NCI-H2029 treated with DMSO at 0.1 percent for 48 hours (cell line): ENCODE data around the gene IGSF23.
"Not testable (repeated sequence)": the region's sequence is repeated elsewhere in the genome, so short reads cannot be mapped to it uniquely, and the experiment has no call there.

ENCODE experiments used
- DNase-seq: peaks from one replicate; lab custom pipeline; 2025; lab: John Stamatoyannopoulos, UW

The IGSF23 gene

DNA sequence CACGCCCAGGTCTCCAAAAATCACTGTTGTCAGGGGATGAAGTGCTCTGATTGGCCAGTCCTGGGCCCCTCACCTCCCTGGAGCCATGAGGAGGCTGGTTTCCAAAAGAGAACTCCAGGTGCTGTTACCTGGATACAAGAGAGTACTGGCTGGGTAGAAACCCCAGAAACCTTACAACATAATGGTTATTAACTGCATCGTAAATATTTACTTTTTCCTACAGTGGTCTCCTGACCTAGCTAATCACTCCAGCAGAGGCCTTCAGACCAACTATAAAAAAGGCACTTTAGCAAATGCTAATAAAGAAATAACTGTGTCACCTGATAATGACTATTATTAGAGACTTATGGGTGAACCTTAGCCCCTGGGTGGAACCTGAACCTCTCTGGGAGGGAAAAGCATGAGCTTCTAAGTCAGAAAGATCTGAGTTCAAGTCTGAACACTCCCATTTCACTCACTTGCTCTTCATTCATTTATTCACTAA, 1.5 kb upstream of the IGSF23 start:
- DNase-seq = peak; percentile 11

DNA sequence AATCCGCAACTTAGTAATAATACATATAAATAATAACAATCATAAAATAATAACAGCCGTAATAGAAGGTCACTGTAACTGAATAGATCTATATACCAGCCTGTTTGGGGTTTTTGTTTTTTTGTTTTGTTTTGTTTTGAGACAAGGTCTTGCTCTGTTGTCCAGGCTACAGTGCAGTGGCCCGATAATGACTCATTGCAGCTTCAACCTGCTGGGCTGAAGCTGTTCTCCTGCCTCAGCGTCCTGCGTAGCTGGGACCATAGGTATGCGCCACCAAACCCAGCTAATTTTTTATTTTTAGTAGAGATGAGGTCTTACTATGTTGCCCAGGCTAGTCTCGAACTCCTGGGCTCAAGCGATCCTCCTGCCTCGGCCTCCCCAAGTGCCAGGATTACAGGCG, 950 bp downstream of the IGSF23 start:
- DNase-seq = no peak

DNA sequence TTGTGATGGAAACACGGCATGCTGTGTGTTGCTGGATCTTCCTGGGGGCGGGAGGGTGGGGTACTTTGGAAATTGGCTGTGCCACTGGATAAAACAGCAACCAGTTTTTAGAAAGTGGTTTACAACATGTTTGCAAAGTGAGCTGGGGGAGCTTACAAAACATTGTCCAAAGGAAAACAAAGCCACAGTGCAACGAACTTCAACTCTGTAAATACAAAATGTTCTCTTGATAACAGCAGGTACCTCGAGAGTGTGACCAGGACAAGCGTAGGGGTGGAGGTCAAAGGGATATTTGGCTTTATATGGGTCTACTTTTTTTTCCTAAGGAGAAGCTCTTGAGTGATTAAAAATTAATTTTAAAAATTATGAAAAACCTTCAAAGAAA, 2.5 kb downstream of the IGSF23 start:
- no peak for DNase-seq

DNA sequence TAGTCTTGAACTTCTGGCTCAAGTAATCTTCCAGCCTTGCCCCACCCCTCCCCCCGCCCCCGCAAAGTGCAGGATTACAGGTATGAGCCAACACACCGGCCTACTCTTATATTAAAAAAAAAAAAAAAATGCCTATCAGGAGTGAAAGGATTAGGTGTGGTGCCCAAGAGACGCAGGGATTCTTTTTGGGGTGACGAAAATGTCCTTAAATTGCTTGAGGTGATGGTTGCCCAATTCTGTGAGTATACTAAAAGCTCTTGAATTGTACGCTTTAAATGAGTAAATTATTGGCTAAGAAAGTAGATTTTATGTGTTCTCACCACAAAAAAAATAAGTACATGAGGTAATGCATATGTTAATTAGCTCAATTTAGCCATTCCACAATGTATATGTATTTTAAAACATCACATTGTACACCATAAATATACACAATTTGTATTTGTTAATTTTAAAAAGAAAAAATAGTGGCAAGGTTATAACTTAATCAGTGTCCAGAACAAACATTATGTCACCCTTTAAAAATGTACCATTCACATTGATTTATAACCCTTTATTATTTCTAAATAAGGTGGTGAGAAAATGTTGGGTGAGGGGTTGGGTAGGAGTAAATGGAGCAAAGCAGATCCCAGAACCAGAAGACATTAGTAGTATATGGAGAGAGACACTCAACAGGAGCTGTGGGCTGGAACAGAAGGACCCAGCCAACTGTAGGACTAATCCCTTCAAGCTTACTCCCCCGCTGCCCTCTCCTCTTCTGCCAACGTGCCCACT, 3.9 kb downstream of the IGSF23 start:
- no peak for DNase-seq

DNA sequence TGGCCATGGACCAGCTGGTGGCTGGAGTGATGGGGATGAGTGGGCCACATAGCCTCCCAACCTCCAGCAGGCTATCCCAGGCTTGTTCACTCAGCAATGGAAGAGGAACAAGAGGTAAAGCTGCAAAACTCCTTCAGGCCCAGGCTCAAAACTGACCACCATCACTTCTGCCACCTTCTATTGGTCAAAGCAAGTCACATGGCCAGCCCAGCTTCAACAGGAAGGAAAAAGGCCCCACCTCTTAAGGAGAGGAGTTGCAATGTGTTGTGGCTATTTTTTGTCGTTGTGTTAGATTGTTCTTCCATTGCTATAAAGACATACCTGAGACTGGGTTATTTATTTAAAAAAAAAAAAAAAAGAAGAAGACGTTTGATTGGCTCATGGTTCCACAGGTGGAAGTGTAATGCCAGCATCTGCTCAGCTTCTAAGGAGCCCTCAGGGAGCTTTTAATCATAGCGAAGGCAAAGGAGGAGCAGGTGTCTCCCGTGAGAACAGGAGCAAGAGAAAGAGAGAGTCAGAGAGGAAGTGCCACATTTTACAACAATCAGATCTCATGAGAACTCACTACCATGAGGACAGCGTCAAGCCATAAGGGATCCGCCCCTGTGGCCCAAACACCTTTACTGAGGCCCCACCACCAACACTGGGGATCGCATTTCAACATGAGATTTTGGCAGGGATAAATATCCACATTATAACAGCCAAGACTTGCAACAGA, 5.4 kb downstream of the IGSF23 start:
- no peak for DNase-seq

DNA sequence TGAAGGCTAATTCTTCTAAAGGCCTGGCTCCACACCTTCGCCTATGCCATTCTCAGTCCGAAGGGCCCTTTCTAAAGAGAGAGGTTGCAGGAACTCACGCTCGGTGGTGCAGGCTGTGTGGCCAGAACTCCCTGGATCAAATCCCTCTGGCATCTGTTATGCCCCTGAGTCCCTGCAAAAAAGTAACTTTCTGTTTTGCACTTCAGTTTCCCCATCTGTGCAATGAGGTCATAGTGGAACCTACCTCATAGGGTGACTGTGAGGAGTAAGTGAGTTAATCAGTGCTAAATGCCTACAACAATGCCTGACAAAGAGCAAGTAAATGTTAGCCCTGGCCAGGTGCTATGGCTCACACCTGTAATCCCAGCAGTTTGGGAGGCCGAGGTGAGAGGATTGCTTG, 7.3 kb downstream of the IGSF23 start:
- DNase-seq = no peak

DNA sequence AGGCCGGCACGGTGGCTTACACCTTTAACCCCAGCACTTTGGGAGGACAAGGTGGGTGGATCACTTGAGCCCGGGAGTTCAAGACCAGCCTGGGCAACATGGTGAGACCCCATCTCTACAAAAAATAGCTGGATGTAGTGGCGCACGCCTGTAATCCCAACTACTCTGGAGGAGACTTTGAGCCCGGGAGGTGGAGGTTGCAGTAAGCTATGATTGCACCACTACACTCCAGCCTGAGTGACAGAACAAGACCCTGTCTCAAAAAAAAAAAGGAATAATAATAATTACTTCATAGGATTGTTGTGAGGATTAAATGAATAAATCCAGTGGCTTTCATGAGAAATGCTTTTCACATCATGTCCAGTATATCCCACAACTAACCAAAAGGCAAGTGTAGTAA, 8.0 kb downstream of the IGSF23 start:
- DNase-seq = no peak

DNA sequence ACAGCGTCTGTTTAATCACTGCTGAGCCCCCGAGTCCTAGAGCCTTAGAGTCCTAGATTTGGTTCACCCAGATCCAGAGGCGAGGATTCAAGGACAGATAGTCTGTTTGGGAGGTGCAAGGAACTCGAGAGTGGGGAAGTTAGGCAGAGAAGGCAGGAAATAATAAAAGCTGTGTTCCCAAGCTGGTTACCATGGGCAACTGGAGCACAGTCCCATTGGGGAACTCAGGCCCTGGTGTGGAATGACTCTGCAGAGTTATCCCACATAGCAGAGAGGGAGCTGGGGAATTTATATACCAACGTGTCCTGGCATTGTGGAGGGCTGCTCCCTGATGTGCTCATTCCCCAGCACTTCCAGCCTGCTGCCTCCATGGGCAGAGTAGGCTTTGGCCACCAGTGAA, 9.7 kb downstream of the IGSF23 start:
- DNase-seq = no peak

DNA sequence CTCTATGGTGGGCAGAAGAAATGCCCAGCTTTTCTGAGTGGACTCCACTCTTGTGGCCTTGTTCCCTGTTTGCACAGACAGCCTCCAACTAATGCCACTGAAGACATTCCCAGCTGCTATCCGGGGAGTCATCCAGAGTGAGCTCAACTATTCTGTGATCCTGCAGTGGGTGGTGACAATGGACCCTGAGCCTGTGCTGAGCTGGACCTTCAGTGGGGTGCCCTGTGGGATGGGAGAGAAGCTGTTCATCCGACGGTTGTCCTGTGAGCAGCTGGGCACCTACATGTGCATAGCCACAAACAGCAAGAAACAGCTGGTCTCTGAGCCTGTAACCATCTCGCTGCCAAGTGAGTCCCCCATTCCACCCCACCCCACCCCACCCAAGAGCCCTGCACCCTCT, 10.3 kb downstream of the IGSF23 start:
- no peak for DNase-seq

DNA sequence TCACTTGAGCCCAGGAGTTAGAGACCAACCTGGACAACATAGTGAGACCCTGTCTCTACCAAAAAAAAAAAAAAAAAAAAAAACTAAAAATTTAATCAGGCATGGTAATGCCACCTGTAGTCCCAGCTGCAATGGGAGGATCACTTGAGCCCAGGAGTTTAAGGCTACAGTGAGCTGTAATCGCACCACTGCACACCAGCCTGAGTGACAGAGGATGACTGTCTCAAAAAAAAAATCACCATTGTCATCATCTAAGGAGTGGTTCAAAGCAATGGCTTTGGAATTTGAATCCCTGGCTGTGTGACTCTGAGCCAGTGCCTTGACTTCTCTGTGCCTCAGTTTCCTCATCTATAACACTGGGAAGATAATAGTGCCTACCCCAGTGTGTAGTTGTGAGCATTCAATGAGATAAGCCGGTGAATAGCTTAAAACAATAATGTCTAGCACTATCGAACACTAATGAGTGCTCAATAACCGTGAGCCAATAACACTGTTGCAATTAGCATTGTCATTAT, 11.5 kb downstream of the IGSF23 start:
- no peak for DNase-seq

DNA sequence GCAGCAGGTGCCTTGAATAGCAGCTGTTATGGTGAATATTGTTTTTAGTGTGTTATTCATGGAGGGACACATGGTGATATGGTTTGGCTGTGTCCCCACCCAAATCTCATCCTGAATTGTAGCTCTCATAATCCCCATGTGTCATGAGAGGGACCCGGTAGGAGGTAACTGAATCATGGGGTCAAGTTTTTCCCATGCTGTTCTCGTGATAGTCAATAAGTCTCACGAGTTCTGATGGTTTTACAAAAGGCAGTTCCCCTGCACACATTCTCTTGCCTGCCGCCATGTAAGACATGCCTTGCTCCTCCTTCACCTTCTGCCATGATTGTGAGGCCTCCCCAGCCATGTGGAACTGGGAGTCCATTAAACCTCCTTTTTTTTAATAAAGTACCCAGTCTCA, 12.3 kb downstream of the IGSF23 start:
- not testable (repeated sequence) for DNase-seq

DNA sequence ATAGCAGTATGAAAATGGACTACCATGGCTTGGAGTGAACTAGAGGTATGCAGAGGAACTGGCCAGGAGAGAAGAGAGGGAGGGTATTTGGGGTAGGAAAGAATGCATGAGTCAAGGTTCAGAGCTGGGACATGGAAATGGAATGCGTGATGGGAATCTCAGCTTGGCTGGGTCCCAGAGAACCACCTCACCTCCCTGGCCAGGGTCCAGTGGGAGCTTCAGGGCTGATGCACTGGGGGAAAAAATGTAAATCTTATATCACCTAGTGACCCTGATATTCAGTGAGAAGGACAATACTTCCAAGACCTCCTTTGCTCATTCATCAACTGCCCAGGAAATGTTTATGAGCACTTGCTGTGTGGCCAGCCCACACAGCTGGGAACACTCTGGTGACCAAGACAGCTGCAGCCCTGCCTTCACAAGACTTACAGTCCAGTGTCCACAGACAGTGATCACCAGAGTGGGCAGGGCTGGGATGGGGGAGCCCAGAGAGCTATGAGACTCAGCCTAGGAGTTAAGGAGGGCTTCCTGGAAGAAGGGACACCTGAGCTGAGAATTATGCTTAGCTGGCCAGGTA, 12.8 kb downstream of the IGSF23 start:
- DNase-seq = no peak

DNA sequence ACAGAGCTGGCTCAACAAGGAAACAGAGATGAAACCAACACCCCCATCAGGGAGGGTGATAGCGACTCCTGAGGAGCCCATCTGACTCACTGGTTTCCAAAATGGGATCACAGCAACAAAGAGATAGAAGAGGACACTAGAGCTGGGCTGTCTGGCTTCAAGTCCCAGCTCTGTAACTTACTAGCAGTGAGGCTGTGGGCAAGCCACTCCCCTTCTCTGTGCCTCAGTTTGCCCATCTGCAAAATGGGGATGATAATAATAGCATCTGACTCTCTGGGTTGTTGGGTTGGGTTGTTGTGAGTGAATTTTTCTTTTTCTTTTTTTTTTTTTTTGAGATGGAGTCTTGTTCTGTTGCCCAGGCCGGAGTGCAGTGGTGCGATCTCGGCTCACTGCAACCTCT, 14.3 kb downstream of the IGSF23 start:
- no peak for DNase-seq

DNA sequence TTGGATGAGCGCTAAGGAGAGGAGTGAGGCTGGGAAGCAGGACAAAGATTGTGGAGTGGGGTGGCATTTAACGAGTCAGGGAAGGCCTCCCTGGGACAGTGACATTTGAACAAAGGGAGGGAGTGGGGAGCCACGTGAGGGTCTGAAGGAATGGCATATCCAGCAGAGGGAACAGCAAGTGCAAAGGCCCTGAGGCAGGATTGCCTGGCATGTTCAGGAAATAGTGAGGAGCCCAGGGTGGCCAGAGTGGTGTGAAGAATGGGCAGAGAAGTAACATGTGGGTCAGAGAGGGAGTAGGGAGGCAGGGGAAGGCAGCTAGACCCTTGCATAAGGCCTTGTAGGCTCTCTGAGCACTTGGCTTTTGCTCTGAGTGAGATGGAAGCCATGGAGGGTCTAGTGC, 15.4 kb downstream of the IGSF23 start:
- no peak for DNase-seq

DNA sequence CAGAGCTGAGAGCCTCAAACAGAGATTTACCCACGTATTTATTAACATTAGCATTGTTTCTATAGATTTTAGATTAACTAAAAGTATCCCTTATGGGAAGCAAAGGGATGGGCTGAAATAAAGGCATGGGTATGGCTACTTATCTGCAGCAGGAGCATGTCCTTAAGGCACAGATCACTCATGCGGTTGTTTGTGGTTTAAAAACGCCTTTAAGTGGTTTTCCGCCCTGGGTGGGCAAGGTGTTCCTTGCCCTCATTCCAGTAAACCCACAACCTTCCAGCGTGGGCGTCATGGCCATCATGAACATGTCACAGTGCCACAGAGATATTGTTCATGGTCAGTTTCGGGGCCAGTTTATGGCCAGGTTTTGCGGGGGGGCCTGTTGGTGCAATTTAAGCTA, 18.2 kb downstream of the IGSF23 start:
- DNase-seq = not testable (repeated sequence)

DNA sequence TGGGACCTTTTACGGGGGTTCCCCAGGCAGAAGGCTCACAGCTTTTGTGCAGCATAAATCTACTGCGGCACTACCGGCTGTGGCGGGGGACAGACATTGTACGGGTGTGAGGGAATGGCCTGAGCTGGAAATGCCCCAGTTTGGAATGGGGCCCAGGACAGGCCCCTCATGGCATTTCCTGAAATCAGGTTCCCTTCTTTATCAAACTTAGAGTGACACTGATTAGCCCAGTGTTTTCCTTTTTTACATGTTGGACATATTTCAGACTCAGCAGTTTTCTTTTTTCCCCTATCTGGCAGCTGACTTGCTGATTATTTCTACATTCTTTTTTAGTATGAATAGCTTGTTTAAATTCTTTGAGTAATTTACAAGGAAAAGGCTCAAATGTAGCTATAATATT, 20.7 kb downstream of the IGSF23 start:
- DNase-seq = not testable (repeated sequence)

DNA sequence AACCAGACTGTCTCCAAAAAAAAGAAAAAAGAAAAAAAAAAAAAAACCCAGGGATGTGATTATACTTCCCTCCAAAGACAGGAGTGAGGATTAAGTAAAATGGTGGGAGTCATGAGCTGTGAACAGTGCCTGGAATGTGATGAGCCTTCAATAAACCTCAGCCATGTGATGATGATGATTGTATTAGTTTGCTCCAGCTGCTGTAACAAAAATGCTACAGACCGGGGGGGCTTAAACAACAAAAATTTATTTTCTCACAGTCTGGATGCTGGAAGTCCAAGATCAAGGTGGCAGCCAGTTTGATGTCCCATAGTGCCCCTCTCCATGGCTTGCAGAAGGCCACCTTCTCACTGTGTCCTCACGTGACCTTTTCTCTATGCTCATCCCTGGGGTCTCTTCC, 21.4 kb downstream of the IGSF23 start:
- DNase-seq = no peak

DNA sequence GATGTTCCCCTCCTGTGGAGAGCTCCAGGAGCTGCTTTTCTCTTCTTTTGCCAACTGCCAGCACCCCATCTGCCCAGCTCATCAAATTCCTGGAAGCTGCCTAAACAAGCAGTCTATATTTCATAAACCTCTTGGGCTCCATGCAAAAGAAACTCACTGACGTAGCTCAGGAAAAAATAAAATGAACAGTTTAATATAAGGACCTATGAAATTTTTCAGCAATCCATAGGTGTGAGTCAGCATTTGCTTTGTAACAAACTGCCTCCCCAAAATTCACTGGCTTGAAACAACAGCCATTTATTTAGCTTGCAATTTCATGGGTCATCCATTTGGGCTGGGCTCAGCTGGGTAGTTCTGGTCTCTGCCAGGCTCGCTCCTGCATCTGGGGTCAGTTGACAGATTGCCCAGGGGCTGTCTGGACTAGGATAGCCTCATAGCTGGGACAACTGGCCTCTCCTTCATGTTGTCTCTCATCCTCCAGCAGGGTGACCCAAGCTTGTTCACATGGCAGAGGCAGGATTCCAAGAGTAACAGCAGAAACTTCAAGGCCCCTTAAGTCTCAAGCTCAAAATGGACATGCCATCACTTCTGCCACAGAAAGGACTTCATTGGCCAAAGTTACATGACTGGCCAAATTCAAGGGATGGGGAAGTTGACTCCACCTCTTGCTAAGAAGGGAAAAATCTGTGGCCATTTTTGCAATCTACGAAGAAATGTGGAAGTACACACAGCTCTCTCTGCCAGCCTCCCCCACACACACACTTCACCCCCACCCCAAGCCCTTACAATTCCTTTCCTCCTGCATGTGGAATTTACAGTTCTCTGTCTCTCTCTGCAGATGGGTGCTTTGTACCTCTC, 22.4 kb downstream of the IGSF23 start:
- DNase-seq = no peak

DNA sequence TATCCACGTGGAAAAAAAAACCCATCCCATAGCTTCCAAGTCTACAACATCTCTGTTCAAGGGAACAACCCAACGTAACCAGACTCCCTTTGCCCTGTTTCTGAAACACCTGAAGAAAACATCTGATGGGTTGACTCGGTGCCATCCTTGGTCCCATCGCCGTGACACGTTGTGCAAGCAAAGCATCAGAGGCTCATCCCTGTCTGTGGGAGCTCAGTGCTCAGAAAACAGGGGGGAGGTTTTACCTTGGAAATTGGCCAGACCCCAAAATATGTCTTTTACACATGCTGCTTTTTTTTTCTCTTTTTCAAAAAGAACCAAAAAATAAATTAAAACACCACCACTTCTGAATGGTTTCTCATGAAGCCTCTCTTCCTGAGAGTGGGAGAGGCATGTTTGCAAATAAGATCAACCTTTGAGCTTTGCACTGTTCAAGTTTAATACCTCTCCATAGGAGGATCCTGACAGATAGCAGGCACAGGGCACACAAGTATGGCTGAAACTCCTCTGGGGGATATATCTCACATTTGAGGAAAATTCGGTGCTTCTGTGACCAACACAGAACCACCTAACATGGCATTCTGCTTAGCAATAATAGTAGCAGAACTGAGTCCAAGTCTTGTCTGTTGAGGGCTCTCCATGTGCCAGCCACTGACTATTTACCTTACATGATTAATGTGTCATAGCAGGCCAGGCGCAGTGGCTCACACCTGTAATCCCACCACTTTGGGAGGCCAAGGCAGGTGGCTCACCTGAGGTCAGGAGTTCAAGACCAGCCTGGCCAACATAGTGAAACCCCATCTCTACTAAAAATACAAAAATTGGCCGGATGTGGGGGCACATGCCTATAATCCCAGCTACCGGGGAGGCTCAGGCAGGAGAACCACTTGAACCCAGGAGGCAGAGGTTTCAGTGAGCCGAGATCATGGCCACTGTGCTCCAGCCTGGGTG, 23.4 kb downstream of the IGSF23 start:
- DNase-seq = no peak

DNA sequence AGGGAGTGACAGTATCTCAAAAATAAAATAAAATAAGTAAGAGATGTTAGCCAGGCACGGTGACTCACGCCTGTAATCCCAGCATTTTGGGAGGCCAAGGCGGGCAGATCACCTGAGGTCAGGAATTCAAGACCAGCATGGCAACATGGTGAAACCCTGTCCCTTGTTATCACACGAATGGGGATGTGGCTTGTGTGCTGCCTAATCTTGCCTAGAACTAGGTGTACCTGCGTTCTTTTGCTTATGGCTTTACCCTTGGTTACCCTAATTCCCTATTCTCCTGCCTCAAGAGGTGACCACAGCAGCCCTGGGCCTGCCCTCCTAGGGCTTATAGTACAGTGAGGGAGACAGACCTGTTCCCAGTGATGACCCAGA, 24.0 kb downstream of the IGSF23 start:
- DNase-seq = no peak

DNA sequence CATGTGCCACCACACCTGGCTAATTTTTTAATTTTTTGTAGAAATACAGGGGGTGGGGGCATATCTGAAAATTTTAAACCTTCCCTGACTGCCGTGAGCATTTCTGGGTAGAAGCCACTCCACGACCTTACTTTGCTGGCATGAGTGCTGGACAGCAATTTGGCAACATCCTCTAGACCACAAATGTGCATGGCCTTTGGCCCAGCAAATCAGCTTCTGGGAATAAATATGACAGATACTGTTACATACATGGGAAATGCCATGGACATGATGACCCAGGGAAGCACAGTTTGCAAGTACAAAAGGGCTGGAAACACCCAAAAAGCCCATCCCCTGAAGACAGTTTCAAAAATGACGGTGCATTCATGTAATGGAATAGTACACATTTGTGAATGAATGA, 27.2 kb downstream of the IGSF23 start:
- no peak for DNase-seq
